LNCAP (cell line): ENCODE measurements around the gene SYT7.

Experiments used
- TF ChIP-seq, protein P1 (sequence below): fragments of 450-650 bp; IDR thresholded peaks from 2 replicates; pipeline ENCODE4 v1.5.1; 2017; ENCODE audit warnings: mild to moderate bottlenecking

SYT7 gene

DNA sequence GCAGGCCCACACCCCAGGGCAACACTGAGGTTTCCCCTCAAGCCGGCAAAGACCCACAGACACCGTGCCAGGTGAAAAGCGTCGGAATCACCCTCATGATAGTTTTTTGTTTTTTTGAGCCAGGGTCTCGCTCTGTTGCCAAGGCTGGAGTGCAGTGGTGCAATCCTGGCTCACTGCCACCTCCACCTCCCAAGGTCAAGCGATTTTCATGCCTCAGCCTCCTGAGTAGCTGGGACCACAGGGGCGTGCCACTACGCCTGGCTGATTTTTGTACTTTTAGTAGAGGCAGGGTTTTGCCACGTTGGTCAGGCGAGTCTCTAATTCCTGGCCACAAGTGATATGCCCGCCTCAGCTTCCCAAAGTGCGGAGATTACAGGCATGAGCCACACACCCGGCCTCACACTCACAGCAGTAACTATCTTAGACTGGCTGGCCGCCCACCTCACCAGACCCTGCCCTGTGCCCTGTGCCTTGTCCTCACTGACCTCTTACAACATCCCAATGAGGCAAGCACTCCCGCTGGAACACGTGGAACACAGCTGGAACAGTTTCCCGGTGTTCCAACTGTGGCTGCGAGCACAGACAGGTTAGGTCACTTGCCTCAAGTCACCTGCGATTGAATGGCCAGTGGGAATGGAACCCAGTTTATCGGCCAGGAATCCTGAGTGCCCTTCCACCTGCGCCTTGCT, 51.2 kb downstream of the SYT7 start:
- TF ChIP-seq, protein P1, sequence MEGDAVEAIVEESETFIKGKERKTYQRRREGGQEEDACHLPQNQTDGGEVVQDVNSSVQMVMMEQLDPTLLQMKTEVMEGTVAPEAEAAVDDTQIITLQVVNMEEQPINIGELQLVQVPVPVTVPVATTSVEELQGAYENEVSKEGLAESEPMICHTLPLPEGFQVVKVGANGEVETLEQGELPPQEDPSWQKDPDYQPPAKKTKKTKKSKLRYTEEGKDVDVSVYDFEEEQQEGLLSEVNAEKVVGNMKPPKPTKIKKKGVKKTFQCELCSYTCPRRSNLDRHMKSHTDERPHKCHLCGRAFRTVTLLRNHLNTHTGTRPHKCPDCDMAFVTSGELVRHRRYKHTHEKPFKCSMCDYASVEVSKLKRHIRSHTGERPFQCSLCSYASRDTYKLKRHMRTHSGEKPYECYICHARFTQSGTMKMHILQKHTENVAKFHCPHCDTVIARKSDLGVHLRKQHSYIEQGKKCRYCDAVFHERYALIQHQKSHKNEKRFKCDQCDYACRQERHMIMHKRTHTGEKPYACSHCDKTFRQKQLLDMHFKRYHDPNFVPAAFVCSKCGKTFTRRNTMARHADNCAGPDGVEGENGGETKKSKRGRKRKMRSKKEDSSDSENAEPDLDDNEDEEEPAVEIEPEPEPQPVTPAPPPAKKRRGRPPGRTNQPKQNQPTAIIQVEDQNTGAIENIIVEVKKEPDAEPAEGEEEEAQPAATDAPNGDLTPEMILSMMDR, result no peak

DNA sequence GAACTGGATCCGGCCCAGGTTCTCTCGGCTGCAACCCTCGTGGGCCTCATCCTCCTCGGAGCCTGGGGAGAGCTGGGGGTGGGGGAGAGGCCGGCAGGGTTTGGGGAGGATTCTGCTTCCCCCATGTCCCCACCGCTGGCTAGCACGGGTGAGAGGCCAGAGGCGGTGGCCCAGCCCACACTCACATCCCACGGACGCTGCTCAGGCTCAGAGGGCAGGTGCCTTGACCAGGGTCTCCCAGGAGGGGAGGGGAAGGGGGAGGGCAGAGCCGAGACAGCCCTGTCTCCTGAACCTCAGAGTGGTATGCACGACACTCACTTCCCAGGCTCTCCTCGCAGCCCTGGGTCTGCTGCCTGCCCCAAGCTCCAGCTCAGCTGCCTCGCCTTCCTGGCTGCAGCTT, 52.8 kb downstream of the SYT7 start:
- TF ChIP-seq, protein P1, result no peak

DNA sequence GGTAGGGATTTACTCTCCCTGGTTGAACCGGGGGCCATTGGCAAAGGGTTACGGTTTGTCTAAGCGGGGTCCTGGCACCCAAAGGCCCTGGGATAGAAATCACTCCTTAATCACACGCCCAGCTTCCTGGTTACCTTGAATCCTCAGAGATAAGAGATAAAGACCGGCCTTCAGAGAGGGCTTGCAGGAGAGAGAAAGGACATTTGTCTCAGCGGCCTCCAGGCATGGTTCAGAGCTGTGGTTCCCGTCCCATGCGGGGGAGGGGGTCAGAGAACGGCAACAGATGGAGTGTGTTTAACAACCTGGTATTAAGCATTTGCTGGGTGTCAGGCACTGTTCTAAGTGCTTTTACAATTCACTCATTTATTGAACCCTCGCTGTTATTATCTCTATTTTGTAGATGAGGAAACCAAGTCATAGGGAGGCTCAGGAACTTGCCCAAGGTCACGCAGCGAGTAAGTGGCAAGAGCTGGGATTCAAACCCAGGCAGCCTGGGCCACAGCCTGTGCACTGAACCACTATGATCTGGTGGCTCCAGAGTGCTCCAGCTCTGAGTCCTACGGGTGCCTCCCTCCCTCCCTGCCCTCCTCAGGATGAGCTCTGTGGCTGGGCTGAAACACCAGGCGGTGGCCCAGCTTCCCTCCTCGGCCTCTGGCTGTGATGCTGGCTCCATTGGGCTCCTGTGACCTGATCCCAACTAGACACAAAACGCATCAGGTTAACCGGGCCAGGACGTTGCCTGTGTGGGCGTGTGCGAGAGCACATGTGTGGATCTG, 53.7 kb downstream of the SYT7 start:
- TF ChIP-seq, protein P1, result no peak

DNA sequence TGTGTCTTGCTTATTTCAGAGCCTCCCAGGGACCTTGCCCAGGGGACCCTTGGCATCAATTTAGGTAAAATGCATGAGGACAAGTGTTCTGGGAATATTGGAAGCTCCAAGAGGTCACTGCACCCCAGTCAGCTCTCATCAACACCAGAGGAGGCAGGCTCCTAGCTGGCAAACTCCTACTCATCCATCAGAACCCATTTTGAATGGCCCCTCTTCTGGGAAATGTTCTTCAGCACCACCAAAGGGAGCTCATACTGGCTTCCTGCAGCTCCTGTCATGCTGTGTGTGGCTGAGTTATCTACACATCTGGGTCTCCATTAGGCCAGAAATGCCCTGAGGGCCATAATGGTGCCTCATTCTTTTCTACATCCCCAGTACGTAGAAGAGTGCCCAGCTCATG, 54.6 kb downstream of the SYT7 start:
- TF ChIP-seq, protein P1, result no peak

DNA sequence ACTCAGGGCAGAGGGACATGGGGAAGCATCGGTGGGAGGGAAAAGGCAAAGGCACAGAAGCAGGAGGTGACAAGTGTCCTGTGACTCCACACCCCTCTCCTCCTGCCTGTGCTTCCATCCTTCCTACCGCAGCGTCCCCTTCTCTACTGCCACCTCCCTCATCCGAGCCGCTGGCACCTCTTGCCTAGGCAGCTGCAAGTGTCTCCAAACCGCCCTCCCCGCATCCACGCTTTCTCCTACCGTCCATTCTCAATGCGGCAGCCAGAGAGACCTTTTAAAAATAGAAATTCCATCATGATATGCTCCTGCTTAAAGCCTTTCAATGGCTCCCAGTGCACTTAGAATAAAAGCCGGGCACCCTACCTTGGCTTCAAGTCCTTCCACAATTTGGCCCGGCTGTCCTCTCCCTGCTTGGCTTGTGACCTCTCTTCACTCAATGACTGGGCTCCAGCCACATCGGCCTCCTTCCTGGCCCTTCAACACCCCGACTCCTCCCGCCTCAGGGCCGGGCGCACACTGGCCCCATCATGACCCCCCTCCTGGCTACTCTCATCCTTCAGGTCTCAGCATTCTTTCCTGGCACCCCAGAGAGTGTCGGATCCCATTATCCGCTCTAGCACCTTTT, 55.8 kb downstream of the SYT7 start:
- TF ChIP-seq, protein P1, result no peak

DNA sequence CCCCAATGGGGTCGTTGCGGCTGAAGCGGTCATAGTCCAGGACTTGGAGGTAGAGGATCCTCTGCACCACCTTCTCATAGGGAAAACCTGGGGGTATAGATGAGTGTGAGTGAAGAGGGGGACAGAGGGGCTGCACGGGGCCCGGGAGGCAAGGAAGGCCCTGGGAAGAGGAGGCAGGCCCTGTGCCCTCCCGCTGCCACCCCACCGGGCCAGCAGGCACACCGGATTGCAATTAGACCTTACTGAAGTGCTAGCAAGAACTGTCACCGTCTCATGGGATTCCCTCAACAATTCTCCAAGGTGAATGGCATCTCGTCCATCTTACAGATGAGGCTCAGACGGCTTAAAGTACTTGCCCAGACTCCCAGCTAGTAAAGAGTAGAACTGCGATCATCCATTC, 56.4 kb downstream of the SYT7 start:
- TF ChIP-seq, protein P1, result no peak

DNA sequence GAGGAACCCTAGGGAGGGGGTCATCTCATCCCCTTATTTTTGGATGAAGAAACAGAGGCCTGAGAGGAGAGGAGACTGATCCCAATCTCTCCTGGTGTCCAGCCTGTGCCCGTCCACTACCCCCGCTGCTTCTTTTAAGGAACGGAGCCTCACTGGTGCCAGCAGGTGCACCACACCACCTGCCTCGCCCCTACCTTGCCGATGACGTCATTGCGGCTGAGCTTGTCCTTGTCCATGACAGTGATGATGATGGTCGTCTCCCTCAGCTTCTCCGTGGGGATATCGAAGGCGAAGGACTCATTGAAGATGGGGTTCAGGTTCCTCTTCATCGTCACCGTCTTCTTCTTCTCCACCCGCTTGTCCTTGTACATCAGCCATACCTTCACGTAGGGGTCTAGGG, 58.0 kb downstream of the SYT7 start:
- TF ChIP-seq, protein P1, result no peak
